Measurements from ENCODE around the gene BMP5.

BMP5 gene

GRCh38 chr6:55822815-55823214 lies 52.6 kb downstream of the BMP5 start:
- peak; percentile 41; the same call in 2 of the 3 replicates for ATAC-seq
- no peak for TF ChIP-seq RARB (CRISPR knock-in tag; IDR thresholded peaks at IDR 0.05)
- TF ChIP-seq ZNF565 (CRISPR knock-in tag; conservative IDR thresholded peaks at IDR 0.05; ENCODE audit: low read depth): no peak
- no peak for TF ChIP-seq ESRRG (CRISPR knock-in tag; IDR thresholded peaks at IDR 0.05)
- TF ChIP-seq POU6F1 (CRISPR knock-in tag; IDR thresholded peaks at IDR 0.05; ENCODE audit: borderline replicate concordance, low read depth): no peak
- no peak for TF ChIP-seq CREB5 (CRISPR knock-in tag; IDR thresholded peaks at IDR 0.05; ENCODE audit: low read depth)
- TF ChIP-seq ZFP30 (CRISPR knock-in tag; IDR thresholded peaks at IDR 0.05): no peak
- no peak for TF ChIP-seq ISL1 (CRISPR knock-in tag; IDR thresholded peaks at IDR 0.05)
- no peak for TF ChIP-seq PPARA (CRISPR knock-in tag; IDR thresholded peaks at IDR 0.05; ENCODE audit: borderline replicate concordance)
- TF ChIP-seq ZC3H10 (CRISPR knock-in tag; IDR thresholded peaks at IDR 0.05): no peak
- no peak for TF ChIP-seq ZNF8 (CRISPR knock-in tag; IDR thresholded peaks at IDR 0.05)
- TF ChIP-seq, protein P1, sequence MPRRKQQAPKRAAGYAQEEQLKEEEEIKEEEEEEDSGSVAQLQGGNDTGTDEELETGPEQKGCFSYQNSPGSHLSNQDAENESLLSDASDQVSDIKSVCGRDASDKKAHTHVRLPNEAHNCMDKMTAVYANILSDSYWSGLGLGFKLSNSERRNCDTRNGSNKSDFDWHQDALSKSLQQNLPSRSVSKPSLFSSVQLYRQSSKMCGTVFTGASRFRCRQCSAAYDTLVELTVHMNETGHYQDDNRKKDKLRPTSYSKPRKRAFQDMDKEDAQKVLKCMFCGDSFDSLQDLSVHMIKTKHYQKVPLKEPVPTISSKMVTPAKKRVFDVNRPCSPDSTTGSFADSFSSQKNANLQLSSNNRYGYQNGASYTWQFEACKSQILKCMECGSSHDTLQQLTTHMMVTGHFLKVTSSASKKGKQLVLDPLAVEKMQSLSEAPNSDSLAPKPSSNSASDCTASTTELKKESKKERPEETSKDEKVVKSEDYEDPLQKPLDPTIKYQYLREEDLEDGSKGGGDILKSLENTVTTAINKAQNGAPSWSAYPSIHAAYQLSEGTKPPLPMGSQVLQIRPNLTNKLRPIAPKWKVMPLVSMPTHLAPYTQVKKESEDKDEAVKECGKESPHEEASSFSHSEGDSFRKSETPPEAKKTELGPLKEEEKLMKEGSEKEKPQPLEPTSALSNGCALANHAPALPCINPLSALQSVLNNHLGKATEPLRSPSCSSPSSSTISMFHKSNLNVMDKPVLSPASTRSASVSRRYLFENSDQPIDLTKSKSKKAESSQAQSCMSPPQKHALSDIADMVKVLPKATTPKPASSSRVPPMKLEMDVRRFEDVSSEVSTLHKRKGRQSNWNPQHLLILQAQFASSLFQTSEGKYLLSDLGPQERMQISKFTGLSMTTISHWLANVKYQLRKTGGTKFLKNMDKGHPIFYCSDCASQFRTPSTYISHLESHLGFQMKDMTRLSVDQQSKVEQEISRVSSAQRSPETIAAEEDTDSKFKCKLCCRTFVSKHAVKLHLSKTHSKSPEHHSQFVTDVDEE (CRISPR knock-in tag; IDR thresholded peaks at IDR 0.05): no peak
- TF ChIP-seq ARNTL (CRISPR knock-in tag; IDR thresholded peaks at IDR 0.05; ENCODE audit: borderline replicate concordance, low read depth): no peak
- TF ChIP-seq OSR1 (CRISPR knock-in tag; IDR thresholded peaks at IDR 0.05): no peak
- TF ChIP-seq ZFP3 (CRISPR knock-in tag; IDR thresholded peaks at IDR 0.05): no peak
- TF ChIP-seq PATZ1 (CRISPR knock-in tag; IDR thresholded peaks at IDR 0.05; ENCODE audit: borderline replicate concordance): no peak
- TF ChIP-seq TOX (CRISPR knock-in tag; IDR thresholded peaks at IDR 0.05; ENCODE audit: borderline replicate concordance): no peak
- TF ChIP-seq, protein P2, sequence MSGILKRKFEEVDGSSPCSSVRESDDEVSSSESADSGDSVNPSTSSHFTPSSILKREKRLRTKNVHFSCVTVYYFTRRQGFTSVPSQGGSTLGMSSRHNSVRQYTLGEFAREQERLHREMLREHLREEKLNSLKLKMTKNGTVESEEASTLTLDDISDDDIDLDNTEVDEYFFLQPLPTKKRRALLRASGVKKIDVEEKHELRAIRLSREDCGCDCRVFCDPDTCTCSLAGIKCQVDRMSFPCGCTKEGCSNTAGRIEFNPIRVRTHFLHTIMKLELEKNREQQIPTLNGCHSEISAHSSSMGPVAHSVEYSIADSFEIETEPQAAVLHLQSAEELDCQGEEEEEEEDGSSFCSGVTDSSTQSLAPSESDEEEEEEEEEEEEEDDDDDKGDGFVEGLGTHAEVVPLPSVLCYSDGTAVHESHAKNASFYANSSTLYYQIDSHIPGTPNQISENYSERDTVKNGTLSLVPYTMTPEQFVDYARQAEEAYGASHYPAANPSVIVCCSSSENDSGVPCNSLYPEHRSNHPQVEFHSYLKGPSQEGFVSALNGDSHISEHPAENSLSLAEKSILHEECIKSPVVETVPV (CRISPR knock-in tag; IDR thresholded peaks at IDR 0.05): no peak

GRCh38 chr6:55822005-55822404 lies 53.4 kb downstream of the BMP5 start:
- TF ChIP-seq ESRRG (CRISPR knock-in tag; IDR thresholded peaks at IDR 0.05) (no peak), ISL1 (CRISPR knock-in tag; IDR thresholded peaks at IDR 0.05) (no peak), GLIS3 (CRISPR knock-in tag; IDR thresholded peaks at IDR 0.05) (no peak), SNAI2 (CRISPR knock-in tag; IDR thresholded peaks at IDR 0.05) (no peak), ZNF565 (CRISPR knock-in tag; conservative IDR thresholded peaks at IDR 0.05; ENCODE audit: low read depth) (no peak), ZNF70 (CRISPR knock-in tag; IDR thresholded peaks at IDR 0.05) (no peak), CSDC2 (CRISPR knock-in tag; IDR thresholded peaks at IDR 0.05) (no peak), ZFP30 (CRISPR knock-in tag; IDR thresholded peaks at IDR 0.05) (no peak), ZC3H10 (CRISPR knock-in tag; IDR thresholded peaks at IDR 0.05) (no peak), ARNTL (CRISPR knock-in tag; IDR thresholded peaks at IDR 0.05; ENCODE audit: borderline replicate concordance, low read depth) (no peak), BACH2 (CRISPR knock-in tag; IDR thresholded peaks at IDR 0.05; ENCODE audit: borderline replicate concordance) (no peak), ZFP3 (CRISPR knock-in tag; IDR thresholded peaks at IDR 0.05) (no peak), RARB (CRISPR knock-in tag; IDR thresholded peaks at IDR 0.05) (no peak), CREB5 (CRISPR knock-in tag; IDR thresholded peaks at IDR 0.05; ENCODE audit: low read depth) (no peak)
- TF ChIP-seq, protein P1 (CRISPR knock-in tag; IDR thresholded peaks at IDR 0.05): no peak
- TF ChIP-seq, protein P2 (CRISPR knock-in tag; IDR thresholded peaks at IDR 0.05): no peak
- no peak for ATAC-seq

All from SK-N-SH treated with all-trans-retinoic acid at 6 μM for 48 hours (cell line).